Neural progenitor cell (in vitro differentiated cells): ENCODE data around the gene EXOC6B.

ENCODE experiments used
- CTCF ChIP-seq: fragments of 200-600 bp; sonication (generic); IDR thresholded peaks from 2 replicates; pipeline ENCODE4 v1.5.1; 2017; ENCODE audit warnings: antibody characterized with exemption, mild to moderate bottlenecking
- EZH2 ChIP-seq: fragments of 200-600 bp; sonication (generic); IDR thresholded peaks from 2 replicates; pipeline ENCODE4 v1.6.1; 2017; ENCODE audit warnings: antibody characterized with exemption, mild to moderate bottlenecking, moderate library complexity

GRCh38 chr2:72543497-72544216, 282.2 kb downstream of the EXOC6B start:
- no peak for TF ChIP-seq CTCF
- no peak for TF ChIP-seq EZH2
